GM12878 (cell line): ENCODE data around the gene CATSPER4. TPM values are rescaled to one million over a fixed set of nuclear protein-coding genes. Genes with fewer than 3 reads are reported as not detected.

Experiments
- ATAC-seq: fragments of 200-7000 bp; cut with Tn5 transposase; 3 replicates; pipeline ENCODE4 v1.9.1; 2020; ENCODE audit warnings: mild to moderate bottlenecking, moderate library complexity
- BruUV-seq: library from RNA; stranded (reverse); fragments of 400-500 nt; replicated peaks from 2 replicates; lab custom pipeline; 2021; lab: Mats Ljungman, UMichigan
- CTCF ChIA-PET: fragments of 300-600 bp; sonication (Branson Sonifier 250); formaldehyde crosslinking; extraction: SDS; loops from one replicate; lab custom pipeline; 2021; ENCODE audit warnings: inconsistent platforms; lab: Yijun Ruan, JAX
- POLR2A ChIA-PET: fragments of 350-600 bp; formaldehyde crosslinking; extraction: SDS; loops from one replicate; lab custom pipeline; 2021; ENCODE audit warnings: inconsistent platforms; lab: Charles Lee
- RAD21 ChIA-PET: fragments of 300-600 bp; sonication (Branson Sonifier 250); formaldehyde crosslinking; loops from one replicate; lab custom pipeline; 2023; ENCODE audit warnings: antibody characterized with exemption; ENCODE audit not compliant: unreplicated experiment; lab: Charles Lee
- SMC1A ChIA-PET: fragments of 300-600 bp; sonication (Branson Sonifier 250); formaldehyde crosslinking; loops from one replicate; lab custom pipeline; 2023; ENCODE audit not compliant: unreplicated experiment, uncharacterized antibody; lab: Charles Lee
- DNase-seq: peaks from one replicate; pipeline ENCODE4 v3.0.0-alpha.2; 2011; ENCODE audit warnings: low read depth, low spot score
- FAIRE-seq: peaks from 3 replicates; lab custom pipeline; 2011; peaks lifted over from hg19 to GRCh38; lab: Jason Lieb, UNC
- H2AFZ ChIP-seq: 2 replicates; pipeline ENCODE4 v1.6.0; 2011; ENCODE audit warnings: low read depth, low read length, control low read depth; ENCODE audit not compliant: control insufficient read depth
- H3K27ac ChIP-seq: 2 replicates; pipeline ENCODE4 v1.5.1; 2011; ENCODE audit warnings: control low read depth; ENCODE audit not compliant: control insufficient read depth, insufficient read depth
- H3K27me3 ChIP-seq, 2 experiments: replicated peaks in 1 of 2; 2 replicates each; pipeline versions ENCODE4 v1.6.0 to v1.6.1; 2011; ENCODE audit warnings: low read length in 1 of 2; ENCODE audit not compliant: control insufficient read depth in 2 of 2, insufficient read depth in 2 of 2
- H3K36me3 ChIP-seq, 2 experiments: 2 replicates each; pipeline ENCODE4 v1.5.1; 2011; ENCODE audit warnings: low read length in 1 of 2; ENCODE audit not compliant: control insufficient read depth in 2 of 2, insufficient read depth in 2 of 2
- H3K4me1 ChIP-seq: 2 replicates; pipeline ENCODE4 v1.6.1; 2011; ENCODE audit warnings: mild to moderate bottlenecking, low read length, moderate library complexity, mixed read lengths; ENCODE audit not compliant: control insufficient read depth, insufficient read depth
- H3K4me2 ChIP-seq: 2 replicates; pipeline ENCODE4 v1.6.0; 2011; ENCODE audit warnings: control low read depth; ENCODE audit not compliant: control insufficient read depth, insufficient read depth
- H3K4me3 ChIP-seq: fragments of 200-600 bp; sonication (generic); 2 replicates; pipeline ENCODE4 v1.5.1; 2016
- H3K79me2 ChIP-seq: 2 replicates; pipeline ENCODE4 v1.6.0; 2011; ENCODE audit warnings: low read length; ENCODE audit not compliant: control insufficient read depth, insufficient read depth
- H3K9ac ChIP-seq: 2 replicates; pipeline ENCODE4 v1.8.0; 2011; ENCODE audit warnings: low read length, control low read depth, mixed read lengths; ENCODE audit not compliant: control insufficient read depth, insufficient read depth
- H3K9me3 ChIP-seq: replicated peaks from 3 replicates; pipeline ENCODE4 v1.5.1; 2011; ENCODE audit warnings: mild to moderate bottlenecking, low read length; ENCODE audit not compliant: control insufficient read depth, insufficient read depth
- H4K20me1 ChIP-seq: 2 replicates; pipeline ENCODE4 v1.6.0; 2011; ENCODE audit not compliant: control insufficient read depth, insufficient read depth
- ATF2 ChIP-seq: IDR thresholded peaks from 2 replicates; pipeline ENCODE4 v1.6.1; 2012; ENCODE audit warnings: low read length, inconsistent platforms
- CREB1 ChIP-seq: IDR thresholded peaks from 2 replicates; pipeline ENCODE4 v1.6.1; 2012; ENCODE audit warnings: low read depth, mild to moderate bottlenecking, inconsistent platforms
- CTCF ChIP-seq, 3 experiments: IDR thresholded peaks in 2 of 3; conservative IDR thresholded peaks in 1 of 3; 2 replicates each; pipeline ENCODE4 v1.5.1; 2011; ENCODE audit warnings: low read depth in 3 of 3, low read length in 3 of 3, mild to moderate bottlenecking in 3 of 3, control low read depth in 2 of 3, moderate library complexity in 2 of 3, inconsistent platforms in 1 of 3, mixed read lengths in 1 of 3; ENCODE audit not compliant: control insufficient read depth in 2 of 3, insufficient read depth in 1 of 3; ENCODE audit errors: extremely low read depth in 1 of 3
- DPF2 ChIP-seq: fragments of 450-650 bp; IDR thresholded peaks from 2 replicates; pipeline ENCODE4 v1.6.1; 2017; ENCODE audit warnings: mild to moderate bottlenecking
- ELK1 ChIP-seq: IDR thresholded peaks from 2 replicates; pipeline ENCODE4 v1.6.1; 2012; ENCODE audit warnings: low read depth, low read length, improper control_type of control experiment
- MEF2B ChIP-seq: fragments of 450-650 bp; IDR thresholded peaks from 2 replicates; pipeline ENCODE4 v1.6.1; 2018; ENCODE audit warnings: mild to moderate bottlenecking, moderate library complexity; ENCODE audit not compliant: partially characterized antibody, poor library complexity, severe bottlenecking
- MTA3 ChIP-seq: IDR thresholded peaks from 2 replicates; pipeline ENCODE4 v1.6.1; 2012; ENCODE audit warnings: low read length, inconsistent platforms, borderline replicate concordance
- NR2C1 ChIP-seq: fragments of 450-650 bp; IDR thresholded peaks from 2 replicates; pipeline ENCODE4 v1.6.1; 2017; ENCODE audit warnings: antibody characterized with exemption, mild to moderate bottlenecking, moderate library complexity
- RBBP5 ChIP-seq: fragments of 200-600 bp; sonication (generic); conservative IDR thresholded peaks from 2 replicates; pipeline ENCODE4 v1.6.1; 2016
- SMARCA5 ChIP-seq: fragments of 450-650 bp; IDR thresholded peaks from 2 replicates; pipeline ENCODE4 v1.6.1; 2017; ENCODE audit warnings: mild to moderate bottlenecking
- SP1 ChIP-seq: IDR thresholded peaks from one replicate; pipeline ENCODE4 v1.6.1; 2011; ENCODE audit warnings: low read depth, low read length
- ZNF207 ChIP-seq: fragments of 450-650 bp; IDR thresholded peaks from 2 replicates; pipeline ENCODE4 v1.6.1; 2014; ENCODE audit warnings: antibody characterized with exemption, mild to moderate bottlenecking, borderline replicate concordance
- ZNF622 ChIP-seq: fragments of 450-650 bp; IDR thresholded peaks from 2 replicates; pipeline ENCODE4 v1.6.1; 2017; ENCODE audit warnings: mild to moderate bottlenecking, inconsistent platforms
- WGBS: methylation state at CpG from one replicate; pipeline ENCODE4 v1.1.6; 2016; ENCODE audit warnings: low lambda C conversion rate; ENCODE audit not compliant: insufficient replicate concordance, insufficient coverage; ENCODE audit errors: missing lambda C conversion rate; 5-methylcytosine and 5-hydroxymethylcytosine counted together
- in situ Hi-C: fragments of 300-500 bp; cut with MboI; formaldehyde crosslinking; loops from 9 replicates; pipeline ENCODE4 v1.14.3; 2018; ENCODE audit warnings: mixed read lengths
- intact Hi-C: fragments of 100-400 bp; cut with micrococcal nuclease; formaldehyde crosslinking; loops from one replicate; pipeline ENCODE4 v1.14.2; 2022; ENCODE audit not compliant: unreplicated experiment
- polyA plus RNA-seq, 11 experiments: library from polyadenylated mRNA; depleted of rRNA in 4 of 11; unstranded in 6 of 11; stranded (reverse) in 5 of 11; fragments of >200 nt; fragmentation: Nextera tagmentation in 4 of 11; fragmentation: Illumina TruSeq in 1 of 11; extraction: Ambion mirVana in 4 of 11; extraction: Trizol in 1 of 11; gene quantifications; 1 replicate in 1 of 11; 2 replicates in 10 of 11; pipeline versions ENCODE4 v1.2.1 to v1.2.3, GENCODE V29; 2011 to 2016; ENCODE audit warnings: inconsistent platforms in 2 of 11, missing spikeins in 2 of 11, low read depth in 1 of 11
- total RNA-seq, 4 experiments: library from RNA; depleted of rRNA in 3 of 4; stranded (reverse); fragments of >200 nt in 3 of 4; fragmentation: Illumina TruSeq in 1 of 4; extraction: Trizol in 1 of 4; gene quantifications; 2 replicates each; pipeline versions ENCODE4 v1.2.1 to v1.2.3, GENCODE V29; 2013 to 2021

The CATSPER4 gene
- total and polyA plus RNA-seq, 10 of the 15 experiments (the other 5 are each of a cell fraction or from before 2014, with no cell fraction given): 0.13 TPM; not detected in 9

- TF ChIP-seq ZNF622 (no peak), NR2C1 (no peak), MTA3 (no peak), RBBP5 (no peak), SP1 (peak; percentile 91), ATF2 (no peak)
These were observed 43.7 kb downstream of the CATSPER4 start, which contains the start of gene CEP85 (continued) for GRCh38 chr1:26233903-26234643.

GRCh38 chr1:26234644-26235370 lies 44.4 kb downstream of the CATSPER4 start:
- under 1% methylated on average over 30 of the region's 30 CpGs for WGBS
- ChIA-PET CTCF (interaction anchor here (0.6 to 7.3 kb wide), 42 partner anchors 12 to 1879 kb away, joined by 3 to 110 read pairs (median 5); partner anchors contain the start of genes C1orf232, CATSPER4, CD52 and CNKSR1), RAD21 (interaction anchor here (0.7 to 3.0 kb wide), 17 partner anchors 28 to 197 kb away, joined by 3 to 44 read pairs (median 4); partner anchors contain the start of genes CD52, DHDDS, SH3BGRL3 and ZNF593), SMC1A (interaction anchor here (0.6 to 4.4 kb wide), 15 partner anchors 14 to 121 kb away, joined by 3 to 23 read pairs (median 5); partner anchors contain the start of genes SH3BGRL3, ZNF593 and ZNF593OS), POLR2A (interaction anchor here (0.5 to 2.4 kb wide), 14 partner anchors 13 to 1151 kb away, joined by 3 to 11 read pairs (median 4); partner anchors contain the start of genes C1orf232, CD52, SH3BGRL3 and UBXN11)
- Histone ChIP-seq H3K79me2 (peaks cover 51% of the 10 kb centered on the region), H3K27ac (peak overlapping the region; percentile 66), H3K36me3 (no peaks in the 10 kb centered on the region), H3K27me3 (no peaks in the 10 kb centered on the region), H3K4me2 (peak overlapping the region; percentile 83), H3K9me3 (no peaks in the 10 kb centered on the region), H3K9ac (peak overlapping the region; percentile 78), H4K20me1 (no peaks in the 10 kb centered on the region), H3K4me1 (peaks cover 9% of the 10 kb centered on the region), H2AFZ (peak overlapping the region; percentile 98), H3K4me3 (peak overlapping the region; percentile 98)
- intact Hi-C loops: loop anchor here (1.0 to 5.0 kb wide), 3 partner anchors 66 to 124 kb away; partner anchors contain the start of genes CD52, PDIK1L and ZNF593
- in situ Hi-C loops: loop anchor here (5.0 kb wide), 1 partner anchor 128 kb away; no protein-coding TSS in a partner anchor
- no TSS peak for BruUV-seq
- FAIRE-seq: peak; percentile 72
- ATAC-seq: peak; percentile 1; the same call in 2 of the 3 replicates
- no peak for DNase-seq
- peak; percentile 42; the same call in 1 of the 2 replicates for TF ChIP-seq SMARCA5
- peak; percentile 88 for TF ChIP-seq DPF2
- TF ChIP-seq ZNF207: 0 out of 2 replicates have a peak, but pooled peaks have one; percentile 5
- TF ChIP-seq CREB1: no peak
- no peak for TF ChIP-seq ELK1
- peak; percentile 1 to 33 (median 16); a peak in 2 of 6 replicates for TF ChIP-seq CTCF (IDR thresholded peaks at IDR 0.05 in 2 of 3, conservative IDR thresholded peaks at IDR 0.05 in 1 of 3; ENCODE audit: control insufficient read depth in 2 of 3, extremely low read depth in 1 of 3, insufficient read depth in 1 of 3, low read depth in 3 of 3, low read length in 3 of 3)
- TF ChIP-seq MEF2B: peak; percentile 56
